GM12891 (cell line): Measurements from ENCODE around the gene REXO4.

Source experiments
- PAX5 ChIP-seq: IDR thresholded peaks from 2 replicates; pipeline ENCODE4 v1.6.1; 2011; ENCODE audit warnings: low read length, moderate library complexity, mild to moderate bottlenecking; ENCODE audit not compliant: insufficient read depth, severe bottlenecking
- POLR2A ChIP-seq: IDR thresholded peaks from 2 replicates; pipeline ENCODE4 v1.6.1; 2011; ENCODE audit warnings: low read depth, low read length, control low read depth
- POLR2AphosphoS5 ChIP-seq: IDR thresholded peaks from 2 replicates; pipeline ENCODE4 v1.6.1; 2011; ENCODE audit warnings: low read depth, low read length, control low read depth
- POU2F2 ChIP-seq: IDR thresholded peaks from 2 replicates; pipeline ENCODE4 v1.6.1; 2011; ENCODE audit warnings: low read depth, mild to moderate bottlenecking, control low read depth, low read length, moderate library complexity
- SPI1 ChIP-seq: IDR thresholded peaks from 2 replicates; pipeline ENCODE4 v1.6.1; 2011; ENCODE audit warnings: low read depth, low read length, control low read depth
- TAF1 ChIP-seq: IDR thresholded peaks from 2 replicates; pipeline ENCODE4 v1.6.1; 2011; ENCODE audit warnings: low read depth, low read length, control low read depth

DNA sequence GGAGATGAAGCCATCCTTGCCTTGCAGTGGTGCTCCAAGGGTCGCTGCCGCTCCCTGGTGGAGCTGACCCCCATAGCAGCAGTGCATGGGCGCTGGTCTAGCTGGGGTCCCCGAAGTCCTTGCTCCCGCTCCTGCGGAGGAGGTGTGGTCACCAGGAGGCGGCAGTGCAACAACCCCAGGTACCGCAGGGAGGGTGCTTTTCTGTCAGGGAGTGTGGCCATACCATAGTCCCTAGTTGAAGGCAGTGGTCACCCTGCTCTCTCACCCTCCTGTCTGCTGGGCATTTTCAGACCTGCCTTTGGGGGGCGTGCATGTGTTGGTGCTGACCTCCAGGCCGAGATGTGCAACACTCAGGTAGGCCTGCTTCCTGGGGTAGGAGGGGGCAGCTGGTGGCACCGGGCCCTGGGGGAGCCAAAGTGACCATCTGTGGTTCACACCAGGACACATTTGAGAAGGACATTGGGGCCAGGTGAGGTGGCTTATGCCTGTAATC, 15.6 kb upstream of the REXO4 start:
- TF ChIP-seq POLR2A (no peak), POU2F2 (no peak), POLR2AphosphoS5 (no peak), PAX5 (no peak), TAF1 (no peak), SPI1 (no peak)
